HG03354 (cell line): Measurements from ENCODE around the gene NIFK.
"Not testable (repeated sequence)": the region's sequence is repeated elsewhere in the genome, so short reads cannot be mapped to it uniquely, and the experiment has no call there.

Experiments
- ATAC-seq: cut with Tn5 transposase; IDR thresholded peaks from one replicate; pipeline ENCODE4 v1.9.1; 2021; ENCODE audit warnings: mild to moderate bottlenecking; ENCODE audit not compliant: unreplicated experiment, poor library complexity, severe bottlenecking

The NIFK gene

GRCh38 chr2:121698318-121698930, 38.3 kb downstream of the NIFK start:
- ATAC-seq: no peak

- no peak for ATAC-seq
Measured at GRCh38 chr2:121697108-121697631, 39.5 kb downstream of the NIFK start.

- no peak for ATAC-seq
Measured at GRCh38 chr2:121696410-121696930, 40.2 kb downstream of the NIFK start.

GRCh38 chr2:121695171-121695451, 41.6 kb downstream of the NIFK start:
- no peak for ATAC-seq

- ATAC-seq: no peak
Measured at GRCh38 chr2:121694398-121695170, 42.1 kb downstream of the NIFK start.

- not testable (repeated sequence) for ATAC-seq
Measured at GRCh38 chr2:121690572-121690971, 46.1 kb downstream of the NIFK start.

- no peak for ATAC-seq
Measured at GRCh38 chr2:121690095-121690494, 46.6 kb downstream of the NIFK start.

GRCh38 chr2:121689356-121689755, 47.3 kb downstream of the NIFK start:
- ATAC-seq: no peak

- no peak for ATAC-seq
Measured at GRCh38 chr2:121688820-121689219, 47.9 kb downstream of the NIFK start.

- ATAC-seq: no peak
Measured at GRCh38 chr2:121686902-121687301, 49.8 kb downstream of the NIFK start.

- ATAC-seq: no peak
Measured at GRCh38 chr2:121686218-121686617, 50.5 kb downstream of the NIFK start.

GRCh38 chr2:121682396-121683298, 54.0 kb downstream of the NIFK start:
- ATAC-seq: no peak

- no peak for ATAC-seq
Measured at GRCh38 chr2:121677855-121678254, 58.8 kb downstream of the NIFK start.
